Endothelial cell of umbilical vein (primary cell): ENCODE results near the gene ATP6V0C.

ENCODE experiments used
- FOS ChIP-seq: IDR thresholded peaks from 2 replicates; pipeline ENCODE4 v1.6.1; 2011; ENCODE audit warnings: mild to moderate bottlenecking, low read length, moderate library complexity, borderline replicate concordance; ENCODE audit not compliant: insufficient read depth
- TF ChIP-seq, protein P1 (sequence below), 2 donors: IDR thresholded peaks; 1 replicate in 1 of 2; 2 replicates in 1 of 2; pipeline ENCODE4 v1.5.1; 2011; ENCODE audit warnings: low read length in 2 of 2, mild to moderate bottlenecking in 2 of 2, moderate library complexity in 2 of 2, control low read depth in 1 of 2, inconsistent platforms in 1 of 2, low read depth in 1 of 2; ENCODE audit not compliant: insufficient read depth in 1 of 2; ENCODE audit errors: extremely low read depth in 1 of 2

DNA sequence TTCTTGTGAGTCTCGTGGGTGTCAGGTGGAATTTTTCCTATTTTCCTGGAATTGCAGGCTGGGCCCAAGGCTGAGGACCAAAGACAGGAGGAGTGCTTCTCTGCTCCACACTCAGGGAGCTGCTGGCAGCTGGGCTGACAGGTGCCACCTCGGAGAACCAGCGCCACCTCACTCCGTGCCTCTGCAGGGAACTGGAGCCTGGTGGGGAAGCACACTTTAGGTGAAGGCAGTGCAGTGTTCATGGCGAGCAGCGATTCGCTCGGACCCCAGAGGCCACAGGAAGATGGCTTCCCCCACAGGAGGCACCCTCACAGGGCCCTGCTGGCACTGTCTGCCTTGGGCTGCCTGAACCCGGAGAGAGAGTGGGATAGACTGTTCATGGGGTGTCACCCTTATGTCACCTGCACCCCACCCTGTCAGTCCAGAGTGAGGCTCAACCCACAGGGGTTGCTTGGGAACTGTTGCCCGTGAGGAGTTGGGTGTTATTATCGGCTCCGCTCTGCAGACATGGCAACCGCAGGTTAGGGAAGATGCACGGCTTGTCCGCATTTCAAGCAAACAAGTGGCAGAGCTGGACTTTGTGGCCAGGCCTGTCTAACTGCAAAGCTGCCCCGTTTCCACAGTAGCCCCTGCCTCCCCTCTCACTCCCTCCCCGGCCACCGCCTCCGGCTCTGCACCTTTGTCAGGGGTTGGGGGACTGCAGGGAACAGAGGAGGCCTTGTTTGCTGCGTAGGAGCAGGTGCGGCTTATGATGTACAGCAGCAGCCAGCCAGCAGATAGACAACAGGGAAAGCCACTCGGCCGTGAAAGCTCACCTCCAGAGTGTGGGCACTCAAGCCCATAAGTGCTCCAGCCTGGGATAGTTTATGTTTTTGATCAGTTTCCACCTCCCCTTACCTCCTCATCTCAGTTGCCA, 23.3 kb upstream of the ATP6V0C start:
- TF ChIP-seq, protein P1, sequence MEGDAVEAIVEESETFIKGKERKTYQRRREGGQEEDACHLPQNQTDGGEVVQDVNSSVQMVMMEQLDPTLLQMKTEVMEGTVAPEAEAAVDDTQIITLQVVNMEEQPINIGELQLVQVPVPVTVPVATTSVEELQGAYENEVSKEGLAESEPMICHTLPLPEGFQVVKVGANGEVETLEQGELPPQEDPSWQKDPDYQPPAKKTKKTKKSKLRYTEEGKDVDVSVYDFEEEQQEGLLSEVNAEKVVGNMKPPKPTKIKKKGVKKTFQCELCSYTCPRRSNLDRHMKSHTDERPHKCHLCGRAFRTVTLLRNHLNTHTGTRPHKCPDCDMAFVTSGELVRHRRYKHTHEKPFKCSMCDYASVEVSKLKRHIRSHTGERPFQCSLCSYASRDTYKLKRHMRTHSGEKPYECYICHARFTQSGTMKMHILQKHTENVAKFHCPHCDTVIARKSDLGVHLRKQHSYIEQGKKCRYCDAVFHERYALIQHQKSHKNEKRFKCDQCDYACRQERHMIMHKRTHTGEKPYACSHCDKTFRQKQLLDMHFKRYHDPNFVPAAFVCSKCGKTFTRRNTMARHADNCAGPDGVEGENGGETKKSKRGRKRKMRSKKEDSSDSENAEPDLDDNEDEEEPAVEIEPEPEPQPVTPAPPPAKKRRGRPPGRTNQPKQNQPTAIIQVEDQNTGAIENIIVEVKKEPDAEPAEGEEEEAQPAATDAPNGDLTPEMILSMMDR (IDR thresholded peaks at IDR 0.05; ENCODE audit: extremely low read depth in 1 of 2, insufficient read depth in 1 of 2, low read depth in 1 of 2, low read length in 2 of 2): no peak
- TF ChIP-seq FOS: no peak
